Activated CD4-positive, alpha-beta memory T cell treated with anti-CD3 and anti-CD28 coated beads, Interleukin-2, amount 10 ng/mL, durations not matched to agents 7 days and 5 days (primary cell): ENCODE data around the gene INMT. TPM values are rescaled to one million over a fixed set of nuclear protein-coding genes. Genes with fewer than 3 reads are reported as not detected.

Experiments
- CTCF ChIA-PET: fragments of 350-600 bp; sonication (Branson Sonifier 250); formaldehyde crosslinking; loops from one replicate; lab custom pipeline; 2021; ENCODE audit warnings: antibody characterized with exemption, inconsistent platforms; lab: Charles Lee
- POLR2A ChIA-PET: fragments of 350-600 bp; sonication (Branson Sonifier 250); formaldehyde crosslinking; loops from one replicate; lab custom pipeline; 2021; ENCODE audit warnings: antibody characterized with exemption; lab: Charles Lee
- DNase-seq: peaks from one replicate; pipeline ENCODE4 v3.0.0-alpha.2; 2020
- H3K27ac Mint-ChIP-seq: one replicate; pipeline ENCODE4 v1.8.0; 2021; ENCODE audit warnings: mild to moderate bottlenecking, mixed read lengths
- H3K27me3 Mint-ChIP-seq: one replicate; pipeline ENCODE4 v1.8.0; 2021; ENCODE audit warnings: mixed read lengths
- H3K36me3 Mint-ChIP-seq: one replicate; pipeline ENCODE4 v1.8.0; 2021; ENCODE audit warnings: low read depth, mixed read lengths
- H3K4me1 Mint-ChIP-seq: one replicate; pipeline ENCODE4 v1.8.0; 2021; ENCODE audit warnings: mixed read lengths
- H3K4me3 Mint-ChIP-seq: one replicate; pipeline ENCODE4 v1.8.0; 2021; ENCODE audit warnings: mild to moderate bottlenecking, mixed read lengths
- H3K9me3 Mint-ChIP-seq: one replicate; pipeline ENCODE4 v1.8.0; 2021; ENCODE audit warnings: mixed read lengths
- total RNA-seq, 2 experiments: library from RNA; stranded (reverse); gene quantifications; one replicate each; pipeline ENCODE4 v1.2.3, GENCODE V29; 2021

Gene INMT
- total RNA-seq, 2 experiments from 2014 or later: 0.40 to 1.0 TPM

DNA sequence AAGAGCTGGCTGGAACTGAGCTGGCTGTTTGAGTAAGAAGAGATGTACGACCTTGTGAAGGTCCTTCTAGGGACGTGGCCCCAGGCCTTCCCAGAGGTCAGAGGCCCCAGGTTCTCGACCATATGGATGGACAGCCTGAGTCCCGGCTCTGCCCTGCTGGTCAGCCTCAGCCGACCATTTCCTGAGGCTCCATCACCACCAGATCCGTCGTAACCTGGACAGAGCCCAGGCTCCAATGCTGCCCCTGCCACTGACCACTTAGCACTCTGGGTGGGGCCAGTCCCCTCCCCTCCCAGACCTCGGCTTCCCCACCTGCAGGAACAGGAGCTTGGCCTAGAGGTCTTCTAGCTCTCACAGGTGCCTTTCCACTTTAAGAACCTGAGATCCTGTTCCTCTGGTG is 10.6 kb upstream of the INMT start:
- no peaks in the 10 kb centered on the region for H3K36me3 Mint-ChIP-seq
- H3K4me1 Mint-ChIP-seq: peaks cover 33% of the 10 kb centered on the region
- H3K4me3 Mint-ChIP-seq: no peak overlapping the region
- ChIA-PET CTCF (interaction anchor here (1.0 to 7.2 kb wide), 10 partner anchors 8 to 219 kb away, joined by 3 to 95 read pairs (median 6); partner anchors contain the start of gene CRHR2), POLR2A (interaction anchor here (0.6 to 4.3 kb wide), 2 partner anchors 14 to 382 kb away, joined by 3 to 35 read pairs; no protein-coding TSS in a partner anchor)
- no peak for DNase-seq
- no peaks in the 10 kb centered on the region for H3K9me3 Mint-ChIP-seq
- no peaks in the 10 kb centered on the region for H3K27me3 Mint-ChIP-seq
- H3K27ac Mint-ChIP-seq: no peak overlapping the region

DNA sequence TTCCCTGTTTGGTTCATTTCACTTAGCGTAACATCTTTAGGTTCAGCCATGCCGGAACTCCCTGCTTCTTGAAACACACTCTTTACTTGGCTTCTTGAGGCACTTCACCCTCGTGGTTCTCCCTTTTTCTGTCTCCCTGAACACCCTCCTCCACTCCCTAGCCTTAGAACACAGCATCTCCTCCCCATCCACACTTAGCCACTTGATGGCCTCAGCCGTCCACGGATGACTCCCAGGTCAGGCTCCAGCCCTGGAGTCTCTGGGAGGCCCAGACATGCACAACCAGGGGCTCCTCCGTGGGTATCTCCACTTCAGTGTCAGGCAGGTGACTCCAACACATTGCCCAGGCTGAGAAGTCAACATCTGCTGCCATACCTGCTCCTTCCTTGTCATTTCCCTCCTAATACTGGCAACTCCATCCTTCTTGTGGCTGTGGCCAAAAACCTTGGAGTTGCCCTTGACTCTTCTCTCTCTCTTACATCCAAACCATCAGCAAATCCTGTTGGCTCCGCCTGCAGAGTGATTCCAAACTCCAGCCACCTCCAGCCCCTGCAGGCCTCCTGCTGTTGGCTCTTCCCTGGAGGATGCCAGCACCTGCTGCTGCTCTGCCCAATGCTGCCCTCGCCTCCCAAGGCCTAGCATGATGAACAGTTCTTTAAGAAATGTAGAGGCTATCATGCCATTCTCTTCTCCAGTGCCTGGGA is 8.4 kb upstream of the INMT start:
- Mint-ChIP-seq H3K9me3 (no peaks in the 10 kb centered on the region), H3K4me1 (peaks cover 18% of the 10 kb centered on the region), H3K4me3 (no peak overlapping the region), H3K27ac (no peak overlapping the region), H3K36me3 (no peaks in the 10 kb centered on the region), H3K27me3 (no peaks in the 10 kb centered on the region)
- CTCF ChIA-PET: no interaction called here
- POLR2A ChIA-PET: no interaction called here
- DNase-seq: no peak

DNA sequence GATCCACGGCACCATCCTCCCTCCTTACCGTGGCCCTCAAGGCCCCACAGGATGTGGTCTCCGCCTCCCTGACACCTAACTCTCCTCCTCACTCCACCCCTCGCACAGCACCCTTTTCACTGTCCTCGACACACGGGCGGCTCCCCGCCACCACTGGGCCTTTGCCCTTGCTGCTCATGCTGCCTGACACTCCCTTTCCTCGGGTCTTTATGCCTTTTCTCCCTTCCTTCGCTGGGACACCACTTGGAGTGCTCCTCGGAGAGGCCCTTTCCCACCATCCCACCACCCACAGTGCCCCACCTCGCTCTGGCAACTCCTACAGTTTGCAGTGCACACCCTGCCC is 7.9 kb upstream of the INMT start:
- Mint-ChIP-seq H3K9me3 (no peaks in the 10 kb centered on the region), H3K27me3 (no peaks in the 10 kb centered on the region), H3K36me3 (no peaks in the 10 kb centered on the region), H3K27ac (no peak overlapping the region), H3K4me1 (peaks cover 14% of the 10 kb centered on the region), H3K4me3 (no peak overlapping the region)
- ChIA-PET CTCF (interaction anchor here (0.7 kb wide), 1 partner anchor 234 kb away, joined by 3 read pairs; no protein-coding TSS in a partner anchor), POLR2A (no interaction called here)
- peak; percentile 38 for DNase-seq

DNA sequence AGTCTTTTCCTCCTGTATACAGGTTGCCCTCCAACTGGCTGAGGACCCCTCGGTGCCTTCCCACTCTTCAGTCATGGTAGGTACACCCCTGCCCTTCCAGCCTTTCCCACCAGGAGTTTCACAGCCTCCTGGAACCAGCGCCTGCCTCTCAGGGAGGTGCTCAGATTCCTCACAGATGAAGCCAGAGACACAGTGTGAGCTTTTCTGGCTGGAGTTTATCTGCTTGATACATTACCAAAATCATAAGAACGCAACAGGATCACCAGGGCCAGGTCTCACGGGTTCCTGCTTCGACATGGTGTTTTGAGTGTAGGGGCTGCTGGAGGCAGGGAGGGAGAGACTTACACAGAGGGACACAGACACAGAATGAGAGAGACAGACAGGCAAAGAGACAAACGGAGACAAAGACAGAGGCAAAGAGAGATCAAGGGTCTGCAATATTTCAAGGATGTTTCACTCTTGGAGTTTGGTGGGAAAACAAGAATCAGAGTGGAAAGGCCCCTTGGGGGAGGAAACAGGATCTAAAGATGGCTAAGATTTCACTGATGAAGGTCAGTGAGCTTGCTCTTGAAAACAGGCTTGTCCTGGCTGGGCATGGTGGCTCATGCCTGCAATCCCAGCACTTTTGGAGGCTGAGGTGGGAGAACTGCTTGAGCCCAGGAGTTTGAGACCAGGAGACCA is 6.5 kb upstream of the INMT start:
- CTCF ChIA-PET: interaction anchor here (1.4 to 1.8 kb wide), 2 partner anchors 12 to 238 kb away, joined by 4 read pairs; no protein-coding TSS in a partner anchor
- H3K4me1 Mint-ChIP-seq: peaks cover 14% of the 10 kb centered on the region

GRCh38 chr7:30750010-30750409 is 1.9 kb upstream of the INMT start:
- H3K27me3 Mint-ChIP-seq: no peaks in the 10 kb centered on the region
- no peak overlapping the region for H3K27ac Mint-ChIP-seq
- no peaks in the 10 kb centered on the region for H3K4me1 Mint-ChIP-seq
- ChIA-PET POLR2A (no interaction called here), CTCF (interaction anchor here (0.8 to 1.1 kb wide), 2 partner anchors 11 to 23 kb away, joined by 3 to 5 read pairs; no protein-coding TSS in a partner anchor)
- no peak overlapping the region for H3K4me3 Mint-ChIP-seq
- DNase-seq: no peak
- H3K36me3 Mint-ChIP-seq: no peaks in the 10 kb centered on the region
- no peaks in the 10 kb centered on the region for H3K9me3 Mint-ChIP-seq

More for the DNA sequence above, 6.5 kb upstream of the INMT start:
- no peak for DNase-seq
- Mint-ChIP-seq H3K36me3 (no peaks in the 10 kb centered on the region), H3K9me3 (no peaks in the 10 kb centered on the region), H3K4me3 (no peak overlapping the region), H3K27me3 (no peaks in the 10 kb centered on the region), H3K27ac (no peak overlapping the region)
- POLR2A ChIA-PET: no interaction called here

- Mint-ChIP-seq H3K4me1 (no peaks in the 10 kb centered on the region), H3K4me3 (no peak overlapping the region), H3K9me3 (no peaks in the 10 kb centered on the region), H3K27ac (no peak overlapping the region), H3K27me3 (no peaks in the 10 kb centered on the region), H3K36me3 (no peaks in the 10 kb centered on the region)
- ChIA-PET POLR2A (no interaction called here), CTCF (interaction anchor here (0.8 to 1.1 kb wide), 2 partner anchors 12 to 24 kb away, joined by 3 to 5 read pairs; no protein-coding TSS in a partner anchor)
- no peak for DNase-seq
Observed at GRCh38 chr7:30750683-30751650, 968 bp upstream of the INMT start.

- H3K4me1 Mint-ChIP-seq: no peaks in the 10 kb centered on the region
- H3K9me3 Mint-ChIP-seq: no peaks in the 10 kb centered on the region
- CTCF ChIA-PET: no interaction called here
- no peak for DNase-seq
- H3K4me3 Mint-ChIP-seq: no peak overlapping the region
- POLR2A ChIA-PET: no interaction called here
- peaks cover 2% of the 10 kb centered on the region for H3K27me3 Mint-ChIP-seq
- H3K27ac Mint-ChIP-seq: no peak overlapping the region
- H3K36me3 Mint-ChIP-seq: no peaks in the 10 kb centered on the region
Observed at GRCh38 chr7:30752484-30752883, 549 bp downstream of the INMT start.

GRCh38 chr7:30752979-30753378 is 1.0 kb downstream of the INMT start:
- no peaks in the 10 kb centered on the region for H3K9me3 Mint-ChIP-seq
- no peaks in the 10 kb centered on the region for H3K4me1 Mint-ChIP-seq
- no peaks in the 10 kb centered on the region for H3K36me3 Mint-ChIP-seq
- no peak overlapping the region for H3K4me3 Mint-ChIP-seq
- CTCF ChIA-PET: no interaction called here
- no peak overlapping the region for H3K27ac Mint-ChIP-seq
- DNase-seq: no peak
- POLR2A ChIA-PET: no interaction called here
- H3K27me3 Mint-ChIP-seq: peaks cover 2% of the 10 kb centered on the region

- H3K9me3 Mint-ChIP-seq: no peaks in the 10 kb centered on the region
- no peak overlapping the region for H3K27ac Mint-ChIP-seq
- ChIA-PET CTCF (no interaction called here), POLR2A (no interaction called here)
- no peak overlapping the region for H3K4me3 Mint-ChIP-seq
- peaks cover 2% of the 10 kb centered on the region for H3K27me3 Mint-ChIP-seq
- H3K4me1 Mint-ChIP-seq: no peaks in the 10 kb centered on the region
- no peak for DNase-seq
- no peaks in the 10 kb centered on the region for H3K36me3 Mint-ChIP-seq
Observed at GRCh38 chr7:30754315-30754877, 2.5 kb downstream of the INMT start.

GRCh38 chr7:30755384-30756154 is 3.6 kb downstream of the INMT start:
- no peak overlapping the region for H3K4me3 Mint-ChIP-seq
- no peaks in the 10 kb centered on the region for H3K36me3 Mint-ChIP-seq
- no peaks in the 10 kb centered on the region for H3K4me1 Mint-ChIP-seq
- DNase-seq: no peak
- peaks cover 5% of the 10 kb centered on the region for H3K27me3 Mint-ChIP-seq
- H3K27ac Mint-ChIP-seq: no peak overlapping the region
- no peaks in the 10 kb centered on the region for H3K9me3 Mint-ChIP-seq
- ChIA-PET CTCF (no interaction called here), POLR2A (no interaction called here)

GRCh38 chr7:30757342-30757692 is 5.4 kb downstream of the INMT start:
- CTCF ChIA-PET: interaction anchor here (1.4 to 1.8 kb wide), 2 partner anchors 12 to 18 kb away, joined by 4 read pairs; no protein-coding TSS in a partner anchor
- H3K27me3 Mint-ChIP-seq: peaks cover 5% of the 10 kb centered on the region

More at GRCh38 chr7:30757342-30757692, 5.4 kb downstream of the INMT start:
- no peaks in the 10 kb centered on the region for H3K9me3 Mint-ChIP-seq
- H3K4me1 Mint-ChIP-seq: no peaks in the 10 kb centered on the region
- DNase-seq: no peak
- POLR2A ChIA-PET: interaction anchor here (1.4 kb wide), 1 partner anchor 12 kb away, joined by 3 read pairs; no protein-coding TSS in a partner anchor
- no peak overlapping the region for H3K4me3 Mint-ChIP-seq
- no peaks in the 10 kb centered on the region for H3K36me3 Mint-ChIP-seq
- H3K27ac Mint-ChIP-seq: no peak overlapping the region
